BLaER1 (cell line): ENCODE data around the gene ERN1.

Experiments
- H3K27ac ChIP-seq: shearing (Covaris generic); formaldehyde crosslinking; 2 replicates; pipeline ENCODE4 v1.8.1; 2022
- H3K27me3 ChIP-seq: shearing (Covaris generic); formaldehyde crosslinking; 2 replicates; pipeline ENCODE4 v1.8.1; 2022
- H3K36me3 ChIP-seq: shearing (Covaris generic); formaldehyde crosslinking; 2 replicates; pipeline ENCODE4 v1.8.1; 2022
- H3K4me1 ChIP-seq: shearing (Covaris generic); formaldehyde crosslinking; 2 replicates; pipeline ENCODE4 v1.8.1; 2022
- H3K4me2 ChIP-seq: shearing (Covaris generic); formaldehyde crosslinking; 2 replicates; pipeline ENCODE4 v1.8.1; 2022
- H3K4me3 ChIP-seq: shearing (Covaris generic); formaldehyde crosslinking; 2 replicates; pipeline ENCODE4 v1.8.1; 2022
- H3K9ac ChIP-seq: shearing (Covaris generic); formaldehyde crosslinking; 2 replicates; pipeline ENCODE4 v1.8.1; 2022
- H3K9me3 ChIP-seq: shearing (Covaris generic); formaldehyde crosslinking; 2 replicates; pipeline ENCODE4 v1.8.1; 2022
- H4K20me1 ChIP-seq: shearing (Covaris generic); formaldehyde crosslinking; 2 replicates; pipeline ENCODE4 v1.8.1; 2022
- Cebpa-rat ChIP-seq: shearing (Covaris generic); IDR thresholded peaks from 2 replicates; pipeline ENCODE4 v1.8.1; 2022

ERN1 gene

DNA sequence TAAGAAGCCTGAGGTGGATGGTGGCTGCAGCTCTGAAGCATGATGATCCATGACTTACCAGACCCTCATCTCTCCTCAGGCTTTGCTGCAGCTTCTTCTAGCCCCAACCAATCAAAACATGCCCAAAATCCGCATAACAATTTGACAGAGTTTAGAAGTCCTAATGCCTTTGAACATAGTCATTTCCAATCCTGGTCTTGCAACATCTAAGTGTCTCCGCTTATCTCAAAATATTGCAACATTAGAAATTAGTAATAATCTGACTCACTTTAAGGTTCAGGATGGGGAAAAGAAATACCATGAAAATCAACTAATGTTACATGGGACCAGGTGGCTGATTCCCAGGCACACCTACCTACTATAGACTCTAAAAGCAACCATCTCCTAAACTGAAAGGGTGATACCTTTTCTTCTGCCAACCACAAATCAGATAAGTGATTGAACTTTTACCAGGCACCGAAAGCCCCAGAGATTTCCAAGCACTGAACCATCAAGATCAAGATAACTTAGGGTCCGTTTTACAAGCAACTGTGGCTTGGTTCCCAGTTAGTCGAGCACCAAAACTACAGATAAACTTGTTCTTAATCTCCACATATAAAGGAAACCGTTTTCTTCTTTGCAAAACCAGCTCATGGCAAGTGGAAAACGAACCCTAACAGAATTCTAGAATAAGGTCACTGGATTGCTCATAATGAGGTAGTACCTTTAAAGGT, 14.0 kb downstream of the ERN1 start:
- Histone ChIP-seq H3K4me1 (peaks cover 29% of the 10 kb centered on the region), H3K9me3 (no peaks in the 10 kb centered on the region), H3K36me3 (no peaks in the 10 kb centered on the region), H3K4me3 (no peak overlapping the region), H3K4me2 (no peak overlapping the region), H4K20me1 (no peaks in the 10 kb centered on the region), H3K27me3 (no peaks in the 10 kb centered on the region), H3K9ac (no peak overlapping the region), H3K27ac (no peak overlapping the region)
- TF ChIP-seq Cebpa-rat, result no peak

DNA sequence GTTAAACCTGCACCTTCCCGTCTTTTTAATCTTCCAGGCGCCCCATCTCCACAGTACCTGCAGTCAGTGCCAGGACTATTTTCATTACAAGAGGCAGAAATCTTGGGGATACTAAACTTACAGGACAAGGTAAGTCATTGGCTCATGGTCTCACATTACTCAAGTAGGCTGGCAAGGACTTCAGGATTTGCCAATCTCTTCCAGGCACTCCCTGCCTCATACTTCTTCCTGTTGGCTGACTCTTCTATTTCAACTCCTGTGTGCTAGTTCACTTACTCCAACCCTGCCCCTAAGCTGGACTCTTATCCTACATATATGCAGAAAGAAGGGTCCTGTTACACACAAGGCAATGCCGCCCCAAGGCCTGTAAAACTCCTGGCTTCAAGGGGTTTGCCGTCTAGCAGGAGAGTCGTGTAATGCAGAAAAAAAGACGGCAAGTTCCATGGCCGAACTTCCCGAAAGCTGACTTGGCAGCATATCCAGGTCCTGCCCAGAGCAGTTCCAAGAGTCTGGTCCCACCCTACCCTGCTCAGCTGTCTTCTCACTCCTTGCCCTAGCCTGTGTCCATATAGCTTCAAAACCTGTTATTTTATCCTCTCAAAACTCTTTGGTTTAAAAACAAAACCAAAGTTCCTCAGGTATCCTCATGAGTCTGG, 14.8 kb downstream of the ERN1 start:
- H3K27me3 ChIP-seq, result no peaks in the 10 kb centered on the region
- H3K4me3 ChIP-seq, result no peak overlapping the region
- no peaks in the 10 kb centered on the region for H4K20me1 ChIP-seq
- no peak overlapping the region for H3K27ac ChIP-seq
- H3K36me3 ChIP-seq, result no peaks in the 10 kb centered on the region
- H3K4me2 ChIP-seq, result no peak overlapping the region
- no peaks in the 10 kb centered on the region for H3K9me3 ChIP-seq
- no peak overlapping the region for H3K9ac ChIP-seq
- no peak for TF ChIP-seq Cebpa-rat
- H3K4me1 ChIP-seq, result peaks cover 27% of the 10 kb centered on the region

DNA sequence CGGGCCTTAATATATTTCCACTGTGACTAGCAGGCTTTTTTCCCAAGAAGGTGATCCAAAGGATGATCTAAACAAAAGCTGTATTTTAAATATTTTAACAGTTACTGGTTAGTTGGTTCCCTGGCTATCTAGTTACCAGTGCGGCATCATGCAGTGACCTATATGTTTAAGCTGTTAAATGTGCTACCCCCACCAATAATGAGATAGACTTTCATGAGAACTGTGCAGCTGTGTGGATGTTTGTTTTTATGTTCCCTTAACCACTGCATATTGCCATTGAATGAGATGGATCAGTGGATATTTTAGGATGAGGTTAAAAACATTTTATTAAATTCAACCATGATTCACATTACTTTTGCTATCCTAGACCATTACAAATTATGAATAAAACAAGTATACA, 16.9 kb downstream of the ERN1 start:
- Histone ChIP-seq H4K20me1 (no peaks in the 10 kb centered on the region), H3K4me1 (peaks cover 17% of the 10 kb centered on the region; the same call in 1 of the 2 replicates), H3K9me3 (no peaks in the 10 kb centered on the region), H3K4me2 (no peak overlapping the region), H3K9ac (no peak overlapping the region), H3K27ac (no peak overlapping the region), H3K4me3 (no peak overlapping the region), H3K36me3 (no peaks in the 10 kb centered on the region), H3K27me3 (no peaks in the 10 kb centered on the region)
- no peak for TF ChIP-seq Cebpa-rat

DNA sequence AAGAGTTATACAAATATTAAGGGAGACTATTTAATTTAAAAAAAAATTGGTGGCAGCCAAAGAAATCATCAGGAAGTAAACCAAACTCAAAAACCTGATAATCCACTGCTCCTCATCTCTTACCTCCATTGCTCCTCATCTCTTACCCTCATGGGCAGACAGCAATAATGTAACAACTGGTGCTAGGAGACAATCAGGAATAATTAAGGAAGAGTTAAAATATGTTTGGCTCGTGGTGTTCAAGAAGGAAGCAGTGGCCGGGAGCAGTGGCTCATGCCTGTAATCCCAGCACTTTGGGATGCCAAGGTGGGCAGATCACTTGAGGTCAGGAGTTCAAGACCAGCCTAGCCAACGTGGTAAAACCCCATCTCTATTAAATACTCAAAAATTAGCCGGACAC, 18.1 kb downstream of the ERN1 start:
- Histone ChIP-seq H3K36me3 (no peaks in the 10 kb centered on the region), H3K9ac (no peak overlapping the region), H3K4me2 (no peak overlapping the region), H3K4me1 (peaks cover 16% of the 10 kb centered on the region; the same call in 1 of the 2 replicates), H3K4me3 (no peak overlapping the region), H3K27ac (no peak overlapping the region), H4K20me1 (no peaks in the 10 kb centered on the region), H3K27me3 (no peaks in the 10 kb centered on the region), H3K9me3 (no peaks in the 10 kb centered on the region)
- TF ChIP-seq Cebpa-rat, result no peak

DNA sequence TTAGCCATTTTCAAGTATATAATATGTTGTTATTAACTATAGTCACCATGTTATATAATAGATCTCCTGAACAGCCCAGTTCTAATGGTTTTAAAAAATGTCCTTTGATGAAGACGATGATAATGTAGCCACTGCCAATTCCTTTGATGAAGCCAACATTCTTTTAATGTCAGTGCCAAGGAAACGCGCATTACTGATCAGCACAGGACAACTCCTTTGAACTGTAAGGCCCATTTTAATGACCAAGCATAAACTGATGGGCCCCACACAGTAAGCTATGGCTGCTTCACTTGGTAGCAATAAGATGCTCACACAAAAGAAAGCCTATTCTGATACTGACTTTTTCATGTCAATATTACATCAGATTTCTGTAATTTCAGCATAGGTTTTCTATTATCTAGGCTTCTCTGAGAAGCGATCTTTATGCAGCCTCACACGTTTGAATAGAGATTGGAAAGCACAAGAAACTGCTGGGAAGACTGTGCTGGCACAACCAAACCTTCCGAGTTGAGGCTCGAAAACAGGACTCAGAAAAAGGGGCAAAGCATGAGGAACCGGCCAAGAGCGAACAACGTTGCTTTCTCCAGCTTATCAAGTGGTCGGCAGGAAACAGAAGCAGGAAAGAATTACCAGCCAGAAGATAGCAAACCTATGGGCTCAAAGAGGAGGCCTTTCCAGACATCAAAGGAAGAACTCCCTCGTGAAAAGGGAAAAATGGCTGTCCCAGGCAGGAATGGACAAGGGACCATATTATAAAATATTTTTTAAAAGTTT, 19.4 kb downstream of the ERN1 start:
- H3K36me3 ChIP-seq, result no peaks in the 10 kb centered on the region
- H3K27me3 ChIP-seq, result no peaks in the 10 kb centered on the region
- H4K20me1 ChIP-seq, result no peaks in the 10 kb centered on the region
- no peak overlapping the region for H3K9ac ChIP-seq
- H3K4me2 ChIP-seq, result peak overlapping the region; percentile 0; the same call in 1 of the 2 replicates
- H3K27ac ChIP-seq, result no peak overlapping the region
- peaks cover 16% of the 10 kb centered on the region; the same call in 1 of the 2 replicates for H3K4me1 ChIP-seq
- no peak overlapping the region for H3K4me3 ChIP-seq
- H3K9me3 ChIP-seq, result no peaks in the 10 kb centered on the region
- TF ChIP-seq Cebpa-rat, result no peak

DNA sequence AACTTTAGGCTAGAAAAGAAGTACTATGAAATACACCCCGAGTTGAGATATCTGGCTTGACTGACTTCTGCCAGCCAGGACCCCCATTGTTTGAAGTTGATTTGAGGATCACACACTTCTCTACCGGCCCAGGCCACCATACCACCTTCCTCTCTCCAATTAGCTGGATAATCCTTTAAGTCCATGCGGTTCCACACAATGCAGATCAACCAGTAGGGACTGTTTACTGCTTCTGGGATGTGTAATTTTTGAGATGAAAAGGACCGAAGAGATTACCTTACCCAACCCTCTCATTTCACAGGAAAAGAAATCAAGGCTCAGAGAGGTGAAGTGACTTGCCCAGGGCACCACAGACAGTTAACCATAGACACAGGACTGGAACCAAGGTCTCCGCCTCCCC, 20.5 kb downstream of the ERN1 start:
- Histone ChIP-seq H3K4me2 (no peak overlapping the region), H3K4me3 (no peak overlapping the region), H3K9me3 (no peaks in the 10 kb centered on the region), H3K9ac (no peak overlapping the region), H4K20me1 (no peaks in the 10 kb centered on the region), H3K4me1 (peaks cover 16% of the 10 kb centered on the region; the same call in 1 of the 2 replicates), H3K27ac (no peak overlapping the region), H3K27me3 (no peaks in the 10 kb centered on the region), H3K36me3 (no peaks in the 10 kb centered on the region)
- no peak for TF ChIP-seq Cebpa-rat

DNA sequence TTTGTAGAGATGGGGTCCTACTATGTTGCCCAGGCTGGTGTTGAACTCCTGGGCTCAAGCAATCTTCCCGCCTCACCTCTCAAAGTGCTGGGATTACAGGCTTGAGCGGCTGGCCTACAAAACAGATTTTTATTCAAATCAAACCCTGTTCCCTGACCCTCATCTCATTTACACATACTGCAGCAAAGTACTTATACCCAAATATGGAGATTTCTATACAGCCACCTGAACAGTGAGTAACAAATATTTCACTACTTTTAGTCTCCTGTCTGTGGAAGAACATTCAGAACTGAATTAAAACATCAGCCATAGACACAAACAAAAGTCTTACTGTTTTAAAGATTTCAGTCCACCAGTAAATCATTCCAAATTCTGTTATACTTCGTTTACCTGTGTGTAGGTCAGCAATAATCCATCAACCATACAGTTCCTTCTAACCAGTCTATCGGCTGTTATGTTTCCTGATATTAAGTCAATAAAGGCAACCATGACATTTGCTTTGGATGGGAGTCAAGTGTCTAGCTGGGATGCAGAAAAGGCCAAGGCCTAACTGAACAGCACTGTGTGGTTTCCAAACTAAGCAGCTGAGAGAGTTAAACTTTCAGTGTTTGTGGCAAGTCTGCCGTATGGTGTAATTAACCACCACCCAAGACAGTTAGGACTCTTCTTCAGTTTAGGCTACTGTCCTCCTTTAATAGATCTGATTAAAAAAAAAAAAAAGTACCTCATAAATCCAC, 22.3 kb downstream of the ERN1 start:
- TF ChIP-seq Cebpa-rat, result no peak
- Histone ChIP-seq H3K9me3 (no peaks in the 10 kb centered on the region), H3K9ac (no peak overlapping the region), H3K4me1 (peaks cover 26% of the 10 kb centered on the region), H3K4me3 (no peak overlapping the region), H4K20me1 (no peaks in the 10 kb centered on the region), H3K27ac (no peak overlapping the region), H3K27me3 (no peaks in the 10 kb centered on the region), H3K4me2 (no peak overlapping the region), H3K36me3 (no peaks in the 10 kb centered on the region)

DNA sequence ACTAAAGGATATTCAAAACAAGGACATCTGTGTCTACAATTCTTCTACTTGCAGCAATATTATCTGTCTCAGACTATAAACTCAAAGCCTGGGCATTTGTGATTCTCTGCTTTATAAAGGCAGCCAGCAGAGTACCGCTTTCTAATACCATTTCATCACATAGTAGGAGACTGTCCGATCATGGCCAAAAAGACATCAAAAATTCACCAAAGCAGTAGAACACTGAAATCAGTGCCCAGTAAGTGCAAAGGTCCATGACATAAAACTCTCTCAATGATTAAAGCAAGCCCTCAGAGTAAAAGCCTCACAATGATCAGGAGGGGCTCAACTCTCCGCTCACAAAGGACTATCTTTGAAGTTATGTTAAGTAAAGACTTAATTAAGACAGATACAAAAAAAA, 23.0 kb downstream of the ERN1 start:
- no peak overlapping the region for H3K4me2 ChIP-seq
- H3K4me1 ChIP-seq, result peaks cover 19% of the 10 kb centered on the region
- H3K4me3 ChIP-seq, result no peak overlapping the region

More for the DNA sequence above, 23.0 kb downstream of the ERN1 start:
- H3K36me3 ChIP-seq, result no peaks in the 10 kb centered on the region
- no peaks in the 10 kb centered on the region for H3K9me3 ChIP-seq
- no peaks in the 10 kb centered on the region for H4K20me1 ChIP-seq
- no peak for TF ChIP-seq Cebpa-rat
- no peak overlapping the region for H3K9ac ChIP-seq
- no peak overlapping the region for H3K27ac ChIP-seq
- H3K27me3 ChIP-seq, result no peaks in the 10 kb centered on the region
